Rectal smooth muscle tissue (tissue), 1 donor: ENCODE data around the gene MUC5AC.
"Not testable (repeated sequence)": the region's sequence is repeated elsewhere in the genome, so short reads cannot be mapped to it uniquely, and the experiment has no call there.

Experiments used
- H3K27ac ChIP-seq: one replicate; pipeline ENCODE4 v1.7.0; 2013; ENCODE audit warnings: low read depth, low read length, inconsistent platforms
- H3K27me3 ChIP-seq: one replicate; pipeline ENCODE4 v1.7.0; 2013; ENCODE audit warnings: low read length; ENCODE audit not compliant: control insufficient read depth, insufficient read depth
- H3K36me3 ChIP-seq: one replicate; pipeline ENCODE4 v1.7.0; 2013; ENCODE audit warnings: low read length; ENCODE audit not compliant: control insufficient read depth, insufficient read depth
- H3K4me1 ChIP-seq: one replicate; pipeline ENCODE4 v1.7.0; 2013; ENCODE audit warnings: low read length; ENCODE audit not compliant: control insufficient read depth, insufficient read depth
- H3K4me3 ChIP-seq: one replicate; pipeline ENCODE4 v1.7.0; 2013; ENCODE audit warnings: low read length
- H3K9ac ChIP-seq: one replicate; pipeline ENCODE4 v1.7.0; 2013; ENCODE audit warnings: low read length

Gene MUC5AC, protein sequence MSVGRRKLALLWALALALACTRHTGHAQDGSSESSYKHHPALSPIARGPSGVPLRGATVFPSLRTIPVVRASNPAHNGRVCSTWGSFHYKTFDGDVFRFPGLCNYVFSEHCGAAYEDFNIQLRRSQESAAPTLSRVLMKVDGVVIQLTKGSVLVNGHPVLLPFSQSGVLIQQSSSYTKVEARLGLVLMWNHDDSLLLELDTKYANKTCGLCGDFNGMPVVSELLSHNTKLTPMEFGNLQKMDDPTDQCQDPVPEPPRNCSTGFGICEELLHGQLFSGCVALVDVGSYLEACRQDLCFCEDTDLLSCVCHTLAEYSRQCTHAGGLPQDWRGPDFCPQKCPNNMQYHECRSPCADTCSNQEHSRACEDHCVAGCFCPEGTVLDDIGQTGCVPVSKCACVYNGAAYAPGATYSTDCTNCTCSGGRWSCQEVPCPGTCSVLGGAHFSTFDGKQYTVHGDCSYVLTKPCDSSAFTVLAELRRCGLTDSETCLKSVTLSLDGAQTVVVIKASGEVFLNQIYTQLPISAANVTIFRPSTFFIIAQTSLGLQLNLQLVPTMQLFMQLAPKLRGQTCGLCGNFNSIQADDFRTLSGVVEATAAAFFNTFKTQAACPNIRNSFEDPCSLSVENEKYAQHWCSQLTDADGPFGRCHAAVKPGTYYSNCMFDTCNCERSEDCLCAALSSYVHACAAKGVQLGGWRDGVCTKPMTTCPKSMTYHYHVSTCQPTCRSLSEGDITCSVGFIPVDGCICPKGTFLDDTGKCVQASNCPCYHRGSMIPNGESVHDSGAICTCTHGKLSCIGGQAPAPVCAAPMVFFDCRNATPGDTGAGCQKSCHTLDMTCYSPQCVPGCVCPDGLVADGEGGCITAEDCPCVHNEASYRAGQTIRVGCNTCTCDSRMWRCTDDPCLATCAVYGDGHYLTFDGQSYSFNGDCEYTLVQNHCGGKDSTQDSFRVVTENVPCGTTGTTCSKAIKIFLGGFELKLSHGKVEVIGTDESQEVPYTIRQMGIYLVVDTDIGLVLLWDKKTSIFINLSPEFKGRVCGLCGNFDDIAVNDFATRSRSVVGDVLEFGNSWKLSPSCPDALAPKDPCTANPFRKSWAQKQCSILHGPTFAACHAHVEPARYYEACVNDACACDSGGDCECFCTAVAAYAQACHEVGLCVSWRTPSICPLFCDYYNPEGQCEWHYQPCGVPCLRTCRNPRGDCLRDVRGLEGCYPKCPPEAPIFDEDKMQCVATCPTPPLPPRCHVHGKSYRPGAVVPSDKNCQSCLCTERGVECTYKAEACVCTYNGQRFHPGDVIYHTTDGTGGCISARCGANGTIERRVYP (N-terminal part only)

GRCh38 chr11:1157645-1158591 lies at the start of gene MUC5AC:
TSS of gene MUC5AC (plus strand) at chr11:1157953. CDS start at chr11:1158000, 47 bp downstream.
- no peaks in the 10 kb centered on the region for H3K27me3 ChIP-seq
- no peak within 1 kb of the TSS for H3K9ac ChIP-seq
- no peaks in the 10 kb centered on the region for H3K4me1 ChIP-seq
- no peaks in the 10 kb centered on the region for H3K36me3 ChIP-seq
- H3K27ac ChIP-seq = no peak within 1 kb of the TSS
- H3K4me3 ChIP-seq = no peak within 1 kb of the TSS

- Histone ChIP-seq H3K27ac (no peak overlapping the region), H3K4me1 (no peaks in the 10 kb centered on the region), H3K4me3 (no peak overlapping the region), H3K9ac (no peak overlapping the region), H3K36me3 (no peaks in the 10 kb centered on the region), H3K27me3 (no peaks in the 10 kb centered on the region)
Measured at GRCh38 chr11:1108246-1108900, 49.4 kb upstream of the MUC5AC start.

DNA sequence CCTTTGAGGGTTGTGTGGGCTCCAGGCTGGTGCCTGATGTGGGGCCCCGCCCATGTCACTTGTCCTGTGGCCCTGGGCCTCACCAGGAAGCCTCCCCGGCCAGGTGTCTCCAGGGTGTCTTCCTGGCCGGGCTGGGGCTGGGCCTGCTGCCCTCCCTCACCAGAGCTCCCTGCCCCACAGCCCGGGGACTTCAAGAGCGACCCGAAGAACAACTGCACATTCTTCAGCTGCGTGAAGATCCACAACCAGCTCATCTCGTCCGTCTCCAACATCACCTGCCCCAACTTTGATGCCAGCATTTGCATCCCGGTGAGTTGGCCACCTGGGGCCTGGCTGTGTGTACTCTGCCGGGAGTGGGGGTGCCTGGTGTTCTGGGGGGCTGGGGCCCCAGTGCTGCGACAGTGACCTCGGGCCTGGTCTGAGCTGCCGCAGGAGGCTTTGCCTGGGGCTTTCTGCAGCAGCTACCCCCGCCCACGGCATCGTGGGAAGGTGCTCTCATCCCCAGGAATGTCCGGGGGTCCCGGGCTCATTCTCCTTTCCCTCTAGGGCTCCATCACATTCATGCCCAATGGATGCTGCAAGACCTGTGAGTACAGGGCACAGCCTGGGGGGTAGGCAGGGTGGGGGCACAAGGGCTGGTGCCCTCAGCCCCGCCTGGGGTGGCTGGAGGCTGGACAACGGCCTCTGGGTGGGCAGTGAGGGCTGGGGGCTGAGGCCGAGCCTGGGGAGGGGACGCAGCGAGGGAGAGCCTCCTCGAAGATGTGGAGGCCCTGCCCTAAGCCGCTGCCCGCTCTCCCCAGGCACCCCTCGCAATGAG lies 48.4 kb upstream of the MUC5AC start:
- Histone ChIP-seq H3K36me3 (no peaks in the 10 kb centered on the region), H3K27me3 (no peaks in the 10 kb centered on the region), H3K27ac (no peak overlapping the region), H3K4me1 (no peaks in the 10 kb centered on the region), H3K9ac (no peak overlapping the region), H3K4me3 (no peak overlapping the region)

GRCh38 chr11:1109918-1110705 lies 47.6 kb upstream of the MUC5AC start:
- Histone ChIP-seq H3K4me3 (no peak overlapping the region), H3K27me3 (no peaks in the 10 kb centered on the region), H3K4me1 (no peaks in the 10 kb centered on the region), H3K36me3 (no peaks in the 10 kb centered on the region), H3K9ac (no peak overlapping the region), H3K27ac (no peak overlapping the region)

DNA sequence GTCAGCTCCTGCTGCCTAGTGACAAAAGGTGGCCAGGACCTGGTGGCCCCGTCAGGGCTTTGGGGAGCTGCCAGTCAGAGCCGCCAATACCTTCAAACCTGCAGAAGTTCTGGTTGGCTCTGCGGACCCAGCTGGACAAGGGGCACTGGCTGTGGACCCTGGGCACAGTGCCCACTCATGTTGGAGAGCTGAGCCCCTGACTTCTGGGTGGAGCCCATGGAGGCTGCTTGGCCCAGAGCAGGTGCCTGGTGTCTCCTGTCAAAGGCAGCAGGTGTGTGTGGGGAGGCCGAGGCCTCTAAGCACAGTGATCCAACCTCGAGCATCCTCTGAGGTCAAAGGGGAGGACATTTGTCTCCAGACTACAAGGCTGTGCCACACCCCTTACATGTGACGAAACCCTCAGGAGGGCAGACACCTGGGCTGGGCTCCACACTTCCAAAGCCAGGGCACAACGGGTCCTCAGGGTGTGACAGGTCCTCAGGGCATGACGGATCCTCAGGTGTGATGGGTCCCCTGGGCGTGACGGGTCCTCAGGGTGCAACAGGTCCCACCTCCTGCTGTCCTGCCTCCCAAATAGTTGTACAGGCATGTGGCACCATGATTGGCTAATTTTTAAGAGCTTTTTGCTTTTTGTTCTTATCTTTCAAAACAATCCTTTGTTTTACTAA lies 46.1 kb upstream of the MUC5AC start:
- Histone ChIP-seq H3K4me1 (no peaks in the 10 kb centered on the region), H3K27ac (no peak overlapping the region), H3K4me3 (no peak overlapping the region), H3K27me3 (no peaks in the 10 kb centered on the region), H3K36me3 (no peaks in the 10 kb centered on the region), H3K9ac (no peak overlapping the region)

- H3K36me3 ChIP-seq = no peaks in the 10 kb centered on the region
- no peak overlapping the region for H3K27ac ChIP-seq
- H3K27me3 ChIP-seq = no peaks in the 10 kb centered on the region
- no peaks in the 10 kb centered on the region for H3K4me1 ChIP-seq
- H3K4me3 ChIP-seq = no peak overlapping the region
- no peak overlapping the region for H3K9ac ChIP-seq
Measured at GRCh38 chr11:1112351-1113191, 45.2 kb upstream of the MUC5AC start.

DNA sequence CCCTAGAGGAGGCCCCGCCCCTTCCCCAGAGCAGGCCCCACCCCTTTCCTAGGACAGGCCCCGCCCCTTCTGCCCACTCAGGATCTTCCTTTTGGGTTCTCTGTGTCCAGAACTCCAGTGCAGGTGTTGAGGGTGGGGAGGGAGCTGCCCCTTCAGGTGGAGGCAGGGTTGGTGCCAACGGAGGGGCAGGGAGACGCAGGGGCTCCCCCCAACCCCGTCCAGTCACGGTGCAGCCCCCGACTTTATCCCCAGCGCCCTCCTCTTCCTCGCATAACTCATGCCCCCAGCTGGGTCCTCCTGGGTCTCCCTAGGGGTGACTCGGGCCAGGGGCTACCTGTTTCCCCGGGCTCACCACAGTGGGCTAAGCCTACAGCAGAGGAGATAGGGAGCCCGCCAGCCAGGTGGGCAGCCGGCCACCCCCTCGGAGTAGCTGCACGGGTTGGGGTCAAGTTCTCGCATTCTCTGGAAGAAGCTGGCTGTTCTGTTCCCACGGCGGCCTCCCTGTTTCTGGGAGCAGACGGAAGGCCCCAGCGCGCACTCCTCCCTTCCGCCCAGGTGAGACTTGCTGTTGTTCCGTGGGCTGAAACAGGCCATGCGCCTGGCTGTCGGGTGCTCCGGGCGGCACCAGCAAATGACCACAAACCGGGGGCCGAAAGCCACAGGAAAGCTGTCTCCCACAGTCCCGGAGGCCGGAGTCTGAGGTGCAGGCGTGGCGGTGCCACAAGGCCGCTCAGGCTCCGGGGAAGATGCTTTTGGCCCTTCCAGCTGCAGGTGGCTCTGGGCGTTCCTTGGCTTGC lies 44.1 kb upstream of the MUC5AC start:
- Histone ChIP-seq H3K27me3 (no peaks in the 10 kb centered on the region), H3K27ac (no peak overlapping the region), H3K36me3 (no peaks in the 10 kb centered on the region), H3K4me1 (no peaks in the 10 kb centered on the region), H3K4me3 (no peak overlapping the region), H3K9ac (no peak overlapping the region)

DNA sequence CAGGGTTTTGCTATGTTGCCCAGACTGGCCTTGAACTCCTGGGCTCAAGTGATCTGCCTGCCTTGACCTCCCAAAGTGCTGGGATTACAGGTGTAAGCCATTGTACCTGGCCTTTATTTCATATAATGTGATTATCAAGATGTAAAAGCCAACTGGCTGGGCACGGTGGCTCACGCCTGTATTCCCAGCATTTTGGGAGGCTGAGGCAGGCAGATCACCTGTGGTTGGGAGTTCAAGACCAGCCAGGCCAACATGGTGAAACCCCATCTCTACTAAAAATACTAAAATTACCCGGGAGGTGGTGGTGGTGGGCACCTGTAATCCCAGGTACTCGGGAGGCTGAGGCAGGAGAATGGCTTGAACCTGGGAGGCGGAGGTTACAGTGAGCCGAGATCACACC lies 42.5 kb upstream of the MUC5AC start:
- not testable (repeated sequence) for H3K27me3 ChIP-seq, H3K9ac ChIP-seq, H3K4me3 ChIP-seq, H3K27ac ChIP-seq, H3K4me1 ChIP-seq, H3K36me3 ChIP-seq

- Histone ChIP-seq H3K4me3 (no peak overlapping the region), H3K36me3 (no peaks in the 10 kb centered on the region), H3K9ac (no peak overlapping the region), H3K4me1 (no peaks in the 10 kb centered on the region), H3K27me3 (no peaks in the 10 kb centered on the region), H3K27ac (no peak overlapping the region)
Measured at GRCh38 chr11:1116104-1116503, 41.6 kb upstream of the MUC5AC start.
